Kidney epithelial cell (primary cell): ENCODE measurements around the gene TMEM92. TPM values are rescaled to one million over a fixed set of nuclear protein-coding genes. Genes with fewer than 3 reads are reported as not detected.

Experiments used
- DNase-seq: peaks from one replicate; pipeline ENCODE4 v3.0.0-alpha.2; 2010; ENCODE audit warnings: low read depth
- H3K27me3 ChIP-seq: 2 replicates; pipeline ENCODE4 v1.6.0; 2011; ENCODE audit warnings: low read length; ENCODE audit not compliant: control insufficient read depth, insufficient read depth
- H3K36me3 ChIP-seq: 2 replicates; pipeline ENCODE4 v1.5.1; 2011; ENCODE audit warnings: low read length; ENCODE audit not compliant: control insufficient read depth, insufficient read depth
- H3K4me3 ChIP-seq: 2 replicates; pipeline ENCODE4 v1.5.1; 2011; ENCODE audit warnings: low read depth, mild to moderate bottlenecking, control low read depth, low read length
- total RNA-seq: library from RNA; depleted of rRNA; stranded (reverse); fragments of >200 nt; gene quantifications from 2 replicates; pipeline ENCODE4 v1.2.3, GENCODE V29; 2015
- TF ChIP-seq, protein P1 (sequence below): IDR thresholded peaks from 2 replicates; pipeline ENCODE4 v1.5.1; 2011; ENCODE audit warnings: mild to moderate bottlenecking, moderate library complexity, low read length, control low read depth, inconsistent platforms; ENCODE audit not compliant: insufficient read depth, poor library complexity, severe bottlenecking

Gene TMEM92
- total RNA-seq, 1 donor from 2014 or later = 1.5 TPM

DNA sequence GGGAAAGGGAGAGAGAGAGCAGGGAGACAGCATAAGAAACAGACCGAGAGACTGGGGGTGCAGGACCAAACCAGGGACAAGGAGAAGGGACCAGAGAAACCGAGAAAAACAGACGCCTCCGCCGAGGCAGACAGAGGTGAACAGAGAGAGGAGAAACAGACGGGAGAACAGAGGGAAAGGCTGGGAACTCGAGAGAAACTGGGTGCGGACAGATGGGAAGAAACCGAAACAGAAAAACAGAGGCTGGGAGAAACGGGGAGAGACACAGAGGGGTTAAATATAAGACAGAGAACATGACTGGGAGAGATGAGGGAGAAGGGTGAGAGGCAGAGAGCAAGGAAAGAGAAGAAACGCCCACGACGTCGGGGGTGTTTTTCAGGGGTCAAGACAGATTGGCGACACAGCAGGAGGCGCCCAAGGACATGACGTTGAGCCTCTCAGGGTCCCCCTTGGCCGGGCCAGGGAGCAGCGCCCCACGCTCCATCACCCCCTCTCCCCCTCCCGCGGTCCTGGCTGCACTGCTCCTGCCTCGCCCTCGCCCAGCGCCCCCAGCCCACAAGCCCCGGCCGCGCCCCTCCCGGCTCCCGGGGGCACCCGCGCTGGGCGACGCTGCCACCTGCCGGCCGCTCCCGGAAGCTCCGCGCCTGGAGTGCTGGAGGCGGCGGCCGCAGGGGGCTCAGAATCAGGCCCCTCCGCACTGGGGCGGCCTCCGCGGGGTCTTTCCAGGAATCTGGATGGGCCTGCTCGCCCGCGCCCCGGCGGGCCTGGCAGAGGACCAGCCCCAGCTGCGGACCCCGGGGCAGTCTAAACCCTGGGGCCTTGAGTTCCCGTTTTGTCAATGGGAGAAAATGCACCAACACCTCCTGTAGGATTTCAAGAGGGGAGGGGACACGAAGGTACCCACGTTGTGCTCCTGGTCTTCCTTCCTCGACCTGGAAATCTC is 1.3 kb upstream of the TMEM92 start:
- H3K27me3 ChIP-seq = no peaks in the 10 kb centered on the region
- H3K36me3 ChIP-seq = no peaks in the 10 kb centered on the region
- DNase-seq = no peak
- H3K4me3 ChIP-seq = peak overlapping the region; percentile 48
- TF ChIP-seq, protein P1, sequence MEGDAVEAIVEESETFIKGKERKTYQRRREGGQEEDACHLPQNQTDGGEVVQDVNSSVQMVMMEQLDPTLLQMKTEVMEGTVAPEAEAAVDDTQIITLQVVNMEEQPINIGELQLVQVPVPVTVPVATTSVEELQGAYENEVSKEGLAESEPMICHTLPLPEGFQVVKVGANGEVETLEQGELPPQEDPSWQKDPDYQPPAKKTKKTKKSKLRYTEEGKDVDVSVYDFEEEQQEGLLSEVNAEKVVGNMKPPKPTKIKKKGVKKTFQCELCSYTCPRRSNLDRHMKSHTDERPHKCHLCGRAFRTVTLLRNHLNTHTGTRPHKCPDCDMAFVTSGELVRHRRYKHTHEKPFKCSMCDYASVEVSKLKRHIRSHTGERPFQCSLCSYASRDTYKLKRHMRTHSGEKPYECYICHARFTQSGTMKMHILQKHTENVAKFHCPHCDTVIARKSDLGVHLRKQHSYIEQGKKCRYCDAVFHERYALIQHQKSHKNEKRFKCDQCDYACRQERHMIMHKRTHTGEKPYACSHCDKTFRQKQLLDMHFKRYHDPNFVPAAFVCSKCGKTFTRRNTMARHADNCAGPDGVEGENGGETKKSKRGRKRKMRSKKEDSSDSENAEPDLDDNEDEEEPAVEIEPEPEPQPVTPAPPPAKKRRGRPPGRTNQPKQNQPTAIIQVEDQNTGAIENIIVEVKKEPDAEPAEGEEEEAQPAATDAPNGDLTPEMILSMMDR = peak; percentile 34

DNA sequence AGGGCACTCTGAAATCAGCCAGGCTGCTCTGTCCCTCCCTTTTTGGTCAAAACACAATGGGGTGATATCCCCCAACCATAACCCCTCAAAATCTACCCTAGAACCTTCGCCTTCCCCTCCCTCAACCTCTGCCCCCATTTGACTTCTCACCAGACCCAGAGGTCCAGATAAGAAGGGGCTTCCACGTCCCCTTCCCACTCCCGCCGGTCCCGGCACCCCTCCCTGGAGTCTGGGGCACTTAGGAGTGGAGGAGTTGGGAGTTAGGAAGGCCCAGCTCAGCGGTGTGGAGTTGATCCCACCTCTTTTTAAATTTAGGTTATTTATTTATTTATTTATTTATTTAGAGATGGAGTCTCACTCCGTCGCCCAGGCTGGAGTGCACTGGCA is 619 bp upstream of the TMEM92 start:
- H3K36me3 ChIP-seq = no peaks in the 10 kb centered on the region
- TF ChIP-seq, protein P1 = no peak
- H3K27me3 ChIP-seq = no peaks in the 10 kb centered on the region
- H3K4me3 ChIP-seq = peak overlapping the region; percentile 48
- DNase-seq = no peak

DNA sequence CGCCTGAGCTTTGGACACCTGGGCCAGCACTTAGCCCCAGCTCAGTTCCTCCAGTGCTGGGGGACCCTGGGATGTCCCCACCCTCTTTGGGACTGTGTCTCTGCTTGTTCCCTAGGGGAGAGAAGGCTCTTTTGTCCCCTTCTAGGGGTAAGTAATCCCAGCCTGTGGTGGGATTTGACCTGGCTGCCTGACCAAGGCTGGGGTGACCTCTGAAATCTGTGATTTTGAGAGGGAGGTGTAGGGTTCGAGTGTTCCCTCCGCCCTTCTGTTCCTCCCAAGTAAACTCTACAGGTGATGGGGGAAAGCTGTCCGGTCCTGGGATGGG is 593 bp downstream of the TMEM92 start:
- TF ChIP-seq, protein P1 = no peak
- Histone ChIP-seq H3K4me3 (peak overlapping the region; percentile 35), H3K27me3 (no peaks in the 10 kb centered on the region), H3K36me3 (no peaks in the 10 kb centered on the region)
- DNase-seq = no peak

DNA sequence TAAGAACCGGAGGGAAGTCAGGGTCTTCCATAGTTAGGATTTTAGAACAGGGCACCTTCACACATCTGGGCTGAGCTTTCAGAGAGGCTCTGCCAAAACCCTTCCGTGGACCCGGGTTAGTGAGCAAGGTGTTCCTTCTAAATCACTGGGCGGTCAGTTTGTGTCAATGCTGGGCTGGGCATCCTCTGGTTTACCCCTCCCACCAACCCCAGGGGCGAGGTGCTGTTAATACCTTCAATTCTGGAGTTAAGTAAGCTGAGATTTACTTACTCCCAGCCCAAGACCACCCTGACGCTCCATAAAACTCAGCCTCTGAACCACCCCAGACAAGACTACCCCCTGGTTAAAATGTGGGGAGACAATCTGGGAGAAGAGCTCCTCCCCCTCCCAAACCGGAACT is 1.0 kb downstream of the TMEM92 start:
- H3K36me3 ChIP-seq = no peaks in the 10 kb centered on the region
- TF ChIP-seq, protein P1 = no peak
- H3K27me3 ChIP-seq = no peaks in the 10 kb centered on the region
- no peak for DNase-seq
- H3K4me3 ChIP-seq = no peak overlapping the region

DNA sequence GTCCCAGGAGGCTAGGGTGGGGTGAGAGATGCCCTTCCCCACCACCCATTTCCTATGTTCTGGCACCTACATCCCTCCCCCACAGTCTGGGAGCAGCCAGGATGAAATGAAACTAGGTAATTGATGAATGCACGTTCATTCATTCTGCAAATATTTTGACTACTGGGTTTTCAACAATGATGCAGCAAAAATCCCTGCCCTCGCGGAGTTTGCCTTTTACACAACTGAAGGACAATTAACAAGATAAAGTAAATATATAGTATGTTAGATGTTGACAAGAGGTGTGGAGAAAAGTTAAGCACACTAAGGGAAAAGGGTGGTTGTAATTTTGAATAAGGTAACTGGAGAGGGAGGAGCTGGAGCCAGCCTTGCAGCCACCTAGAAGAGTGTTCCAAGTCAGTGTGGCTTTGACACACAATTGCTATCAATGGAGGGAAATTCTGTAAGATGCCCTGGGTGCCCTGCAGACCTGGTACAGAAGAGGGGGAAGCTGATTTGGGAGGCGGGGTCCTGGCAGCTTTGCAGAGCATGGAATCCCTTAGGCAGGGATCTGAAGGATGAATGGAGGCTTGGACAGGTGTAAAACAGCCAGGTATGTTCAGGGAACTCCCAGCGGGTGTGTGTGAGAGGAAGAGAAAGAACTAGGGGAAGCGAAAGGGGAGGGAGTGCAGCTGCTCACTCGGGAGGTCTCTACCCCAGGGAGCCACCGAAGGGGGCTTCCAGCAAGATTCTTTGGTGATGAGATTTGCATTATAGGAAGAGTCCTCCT is 2.5 kb downstream of the TMEM92 start:
- Histone ChIP-seq H3K27me3 (no peaks in the 10 kb centered on the region), H3K36me3 (no peaks in the 10 kb centered on the region), H3K4me3 (no peak overlapping the region)
- no peak for DNase-seq
- TF ChIP-seq, protein P1 = no peak
